Liver (tissue), 9 donors: ENCODE data around the gene STRIT1. TPM values are rescaled to one million over a fixed set of nuclear protein-coding genes. Genes with fewer than 3 reads are reported as not detected.

Experiments
- DNase-seq: peaks from one replicate; pipeline ENCODE4 v3.0.0-alpha.2; 2017; ENCODE audit warnings: low spot score
- H3K27ac ChIP-seq, 2 donors: one replicate each; pipeline ENCODE4 v1.7.0; 2013; ENCODE audit warnings: inconsistent platforms in 2 of 2, low read length in 2 of 2, control low read depth in 1 of 2, low read depth in 1 of 2, mild to moderate bottlenecking in 1 of 2
- H3K27me3 ChIP-seq, 4 donors: one replicate each; pipeline versions ENCODE4 v1.6.1 to v1.7.0; 2013; ENCODE audit warnings: low read length in 3 of 4, inconsistent platforms in 1 of 4, mild to moderate bottlenecking in 1 of 4, moderate library complexity in 1 of 4; ENCODE audit not compliant: control insufficient read depth in 4 of 4, insufficient read depth in 4 of 4
- H3K36me3 ChIP-seq, 4 donors: one replicate each; pipeline versions ENCODE4 v1.6.1 to v1.7.0; 2013; ENCODE audit warnings: low read length in 3 of 4, mild to moderate bottlenecking in 3 of 4, low read depth in 1 of 4, moderate library complexity in 1 of 4; ENCODE audit not compliant: control insufficient read depth in 4 of 4, insufficient read depth in 3 of 4
- H3K4me1 ChIP-seq, 4 donors: one replicate each; pipeline versions ENCODE4 v1.6.1 to v1.7.0; 2013; ENCODE audit warnings: low read length in 3 of 4, mild to moderate bottlenecking in 3 of 4, moderate library complexity in 1 of 4; ENCODE audit not compliant: control insufficient read depth in 4 of 4, insufficient read depth in 4 of 4
- H3K4me3 ChIP-seq, 3 donors: one replicate each; pipeline versions ENCODE4 v1.6.1 to v1.7.0; 2013; ENCODE audit warnings: low read length in 3 of 3, control low read depth in 1 of 3, low read depth in 1 of 3, mild to moderate bottlenecking in 1 of 3
- H3K9ac ChIP-seq, 2 donors: one replicate each; pipeline ENCODE4 v1.7.0; 2013; ENCODE audit warnings: low read length in 2 of 2, mild to moderate bottlenecking in 2 of 2, moderate library complexity in 2 of 2, control low read depth in 1 of 2, low read depth in 1 of 2
- H3K9me3 ChIP-seq, 4 donors: one replicate each; pipeline versions ENCODE4 v1.6.1 to v1.7.0; 2013; ENCODE audit warnings: low read length in 3 of 4; ENCODE audit not compliant: control insufficient read depth in 4 of 4
- FOXA1 ChIP-seq: IDR thresholded peaks from 2 replicates; pipeline ENCODE4 v1.6.1; 2016; ENCODE audit warnings: antibody characterized with exemption
- FOXA2 ChIP-seq: IDR thresholded peaks from 2 replicates; pipeline ENCODE4 v1.6.1; 2016; ENCODE audit warnings: antibody characterized with exemption
- GABPA ChIP-seq, 2 donors: IDR thresholded peaks in 1 of 2; conservative IDR thresholded peaks in 1 of 2; 2 replicates each; pipeline ENCODE4 v1.6.1; 2016; ENCODE audit warnings: antibody characterized with exemption in 2 of 2, mild to moderate bottlenecking in 1 of 2, moderate library complexity in 1 of 2
- HNF4A ChIP-seq, 2 donors: conservative IDR thresholded peaks; 2 replicates each; pipeline ENCODE4 v1.6.1; 2016; ENCODE audit warnings: antibody characterized with exemption in 2 of 2, mild to moderate bottlenecking in 2 of 2
- HNF4G ChIP-seq: IDR thresholded peaks from 2 replicates; pipeline ENCODE4 v1.6.1; 2016; ENCODE audit warnings: antibody characterized with exemption
- JUND ChIP-seq, 2 donors: IDR thresholded peaks; 2 replicates each; pipeline ENCODE4 v1.6.1; 2016; ENCODE audit warnings: antibody characterized with exemption in 2 of 2
- RAD21 ChIP-seq, 2 donors: IDR thresholded peaks; 2 replicates each; pipeline ENCODE4 v1.6.1; 2016; ENCODE audit warnings: antibody characterized with exemption in 2 of 2, mild to moderate bottlenecking in 2 of 2
- RXRA ChIP-seq, 2 donors: IDR thresholded peaks; 2 replicates each; pipeline ENCODE4 v1.6.1; 2017 to 2018; ENCODE audit warnings: antibody characterized with exemption in 2 of 2, mild to moderate bottlenecking in 1 of 2
- SP1 ChIP-seq: IDR thresholded peaks from 2 replicates; pipeline ENCODE4 v1.6.1; 2018; ENCODE audit warnings: antibody characterized with exemption, mild to moderate bottlenecking
- TAF1 ChIP-seq: conservative IDR thresholded peaks from 2 replicates; pipeline ENCODE4 v1.6.1; 2016; ENCODE audit warnings: antibody characterized with exemption, mild to moderate bottlenecking
- WGBS: extraction: QIAGEN DNeasy Blood & Tissue Kit; methylation state at CpG from one replicate; pipeline ENCODE4 v1.1.7; 2013; 5-methylcytosine and 5-hydroxymethylcytosine counted together
- polyA plus RNA-seq, 2 donors: library from polyadenylated mRNA; stranded (reverse) in 1 of 2; unstranded in 1 of 2; fragments of 200-250 nt in 1 of 2; fragments of >200 nt in 1 of 2; fragmentation: Nextera tagmentation in 1 of 2; extraction: Ambion mirVana in 1 of 2; gene quantifications; one replicate each; pipeline versions ENCODE4 v1.2.1 to v1.2.3, GENCODE V29; 2013 to 2015
- total RNA-seq, 2 donors: library from RNA; depleted of rRNA; stranded (reverse); fragments of >200 nt; gene quantifications; one replicate each; pipeline ENCODE4 v1.2.3, GENCODE V29; 2014
- TF ChIP-seq, protein P1 (sequence below): IDR thresholded peaks from 2 replicates; pipeline ENCODE4 v1.6.1; 2016; ENCODE audit warnings: antibody characterized with exemption
- TF ChIP-seq, protein P2 (sequence below): IDR thresholded peaks from 2 replicates; pipeline ENCODE4 v1.6.1; 2016; ENCODE audit warnings: antibody characterized with exemption
- TF ChIP-seq, protein P3 (sequence below): IDR thresholded peaks from 2 replicates; pipeline ENCODE4 v1.6.1; 2016; ENCODE audit warnings: antibody characterized with exemption, mild to moderate bottlenecking
- TF ChIP-seq, protein P4 (sequence below): IDR thresholded peaks from 2 replicates; pipeline ENCODE4 v1.6.1; 2016; ENCODE audit warnings: antibody characterized with exemption
- donor health status: healthy.
- donor health status: healthy.
- donor health status: healthy.
- donor health status: healthy.
- donor health status: healthy.

The STRIT1 gene
- total and polyA plus RNA-seq, 4 donors, result not detected

DNA sequence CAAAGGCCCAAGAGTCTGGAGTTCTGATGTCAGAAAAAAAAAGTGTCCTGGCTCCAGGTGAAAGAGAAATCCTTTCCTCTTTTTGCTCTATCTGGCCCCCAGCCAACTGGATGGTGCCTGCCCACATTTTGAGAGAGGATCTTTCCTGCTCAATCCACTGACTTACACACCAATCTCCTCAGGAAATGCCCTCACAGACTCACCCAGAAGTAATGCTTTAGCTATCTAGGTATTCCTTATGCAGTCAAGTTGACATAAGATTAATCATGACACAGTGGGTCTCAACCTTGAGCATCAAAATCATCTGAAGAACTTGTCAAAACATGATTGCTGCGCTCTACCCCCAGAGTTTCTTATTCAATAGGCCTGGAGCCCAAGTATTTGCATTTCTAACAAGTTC, 31.2 kb downstream of the STRIT1 start:
- TF ChIP-seq GABPA (IDR thresholded peaks at IDR 0.05 in 1 of 2, conservative IDR thresholded peaks at IDR 0.05 in 1 of 2), result no peak
- TF ChIP-seq RXRA (IDR thresholded peaks at IDR 0.05), result no peak
- TF ChIP-seq SP1, result no peak
- TF ChIP-seq HNF4A (conservative IDR thresholded peaks at IDR 0.05), result no peak
- TF ChIP-seq HNF4G, result no peak
- TF ChIP-seq, protein P1, sequence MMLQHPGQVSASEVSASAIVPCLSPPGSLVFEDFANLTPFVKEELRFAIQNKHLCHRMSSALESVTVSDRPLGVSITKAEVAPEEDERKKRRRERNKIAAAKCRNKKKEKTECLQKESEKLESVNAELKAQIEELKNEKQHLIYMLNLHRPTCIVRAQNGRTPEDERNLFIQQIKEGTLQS, result no peak
- TF ChIP-seq, protein P2, sequence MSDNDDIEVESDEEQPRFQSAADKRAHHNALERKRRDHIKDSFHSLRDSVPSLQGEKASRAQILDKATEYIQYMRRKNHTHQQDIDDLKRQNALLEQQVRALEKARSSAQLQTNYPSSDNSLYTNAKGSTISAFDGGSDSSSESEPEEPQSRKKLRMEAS, result no peak
- TF ChIP-seq JUND (IDR thresholded peaks at IDR 0.05), result no peak
- TF ChIP-seq, protein P3, sequence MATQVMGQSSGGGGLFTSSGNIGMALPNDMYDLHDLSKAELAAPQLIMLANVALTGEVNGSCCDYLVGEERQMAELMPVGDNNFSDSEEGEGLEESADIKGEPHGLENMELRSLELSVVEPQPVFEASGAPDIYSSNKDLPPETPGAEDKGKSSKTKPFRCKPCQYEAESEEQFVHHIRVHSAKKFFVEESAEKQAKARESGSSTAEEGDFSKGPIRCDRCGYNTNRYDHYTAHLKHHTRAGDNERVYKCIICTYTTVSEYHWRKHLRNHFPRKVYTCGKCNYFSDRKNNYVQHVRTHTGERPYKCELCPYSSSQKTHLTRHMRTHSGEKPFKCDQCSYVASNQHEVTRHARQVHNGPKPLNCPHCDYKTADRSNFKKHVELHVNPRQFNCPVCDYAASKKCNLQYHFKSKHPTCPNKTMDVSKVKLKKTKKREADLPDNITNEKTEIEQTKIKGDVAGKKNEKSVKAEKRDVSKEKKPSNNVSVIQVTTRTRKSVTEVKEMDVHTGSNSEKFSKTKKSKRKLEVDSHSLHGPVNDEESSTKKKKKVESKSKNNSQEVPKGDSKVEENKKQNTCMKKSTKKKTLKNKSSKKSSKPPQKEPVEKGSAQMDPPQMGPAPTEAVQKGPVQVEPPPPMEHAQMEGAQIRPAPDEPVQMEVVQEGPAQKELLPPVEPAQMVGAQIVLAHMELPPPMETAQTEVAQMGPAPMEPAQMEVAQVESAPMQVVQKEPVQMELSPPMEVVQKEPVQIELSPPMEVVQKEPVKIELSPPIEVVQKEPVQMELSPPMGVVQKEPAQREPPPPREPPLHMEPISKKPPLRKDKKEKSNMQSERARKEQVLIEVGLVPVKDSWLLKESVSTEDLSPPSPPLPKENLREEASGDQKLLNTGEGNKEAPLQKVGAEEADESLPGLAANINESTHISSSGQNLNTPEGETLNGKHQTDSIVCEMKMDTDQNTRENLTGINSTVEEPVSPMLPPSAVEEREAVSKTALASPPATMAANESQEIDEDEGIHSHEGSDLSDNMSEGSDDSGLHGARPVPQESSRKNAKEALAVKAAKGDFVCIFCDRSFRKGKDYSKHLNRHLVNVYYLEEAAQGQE, result no peak
- no peak for TF ChIP-seq TAF1
- TF ChIP-seq FOXA2, result no peak
- WGBS, result 88% methylated on average over 1 of the region's 1 CpG

DNA sequence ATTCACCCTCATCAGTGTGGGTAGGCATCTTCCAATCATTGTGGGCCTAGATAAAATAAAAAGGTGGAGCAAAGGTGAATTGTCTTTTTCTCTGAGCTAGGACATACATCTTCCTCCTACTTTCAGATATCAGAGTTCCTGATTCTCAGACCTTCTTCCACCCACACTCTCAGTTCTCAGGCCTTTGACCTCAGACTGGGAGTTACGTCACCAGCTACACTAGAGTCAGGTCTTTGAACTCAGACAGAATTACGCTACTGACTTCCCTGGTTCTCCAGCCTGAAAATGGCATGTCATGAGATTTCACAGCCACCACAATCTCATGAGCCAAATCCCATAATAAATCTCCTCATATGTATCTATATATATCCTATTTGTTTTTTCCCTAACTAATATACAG, 39.0 kb downstream of the STRIT1 start:
- no peaks in the 10 kb centered on the region for H3K36me3 ChIP-seq
- no peaks in the 10 kb centered on the region for H3K4me1 ChIP-seq
- TF ChIP-seq RXRA (IDR thresholded peaks at IDR 0.05) (peak in 1 of 2 donors; percentile 21), FOXA1 (no peak), RAD21 (IDR thresholded peaks at IDR 0.05) (no peak), GABPA (IDR thresholded peaks at IDR 0.05 in 1 of 2, conservative IDR thresholded peaks at IDR 0.05 in 1 of 2) (no peak)
- TF ChIP-seq, protein P1, result no peak
- TF ChIP-seq, protein P4, sequence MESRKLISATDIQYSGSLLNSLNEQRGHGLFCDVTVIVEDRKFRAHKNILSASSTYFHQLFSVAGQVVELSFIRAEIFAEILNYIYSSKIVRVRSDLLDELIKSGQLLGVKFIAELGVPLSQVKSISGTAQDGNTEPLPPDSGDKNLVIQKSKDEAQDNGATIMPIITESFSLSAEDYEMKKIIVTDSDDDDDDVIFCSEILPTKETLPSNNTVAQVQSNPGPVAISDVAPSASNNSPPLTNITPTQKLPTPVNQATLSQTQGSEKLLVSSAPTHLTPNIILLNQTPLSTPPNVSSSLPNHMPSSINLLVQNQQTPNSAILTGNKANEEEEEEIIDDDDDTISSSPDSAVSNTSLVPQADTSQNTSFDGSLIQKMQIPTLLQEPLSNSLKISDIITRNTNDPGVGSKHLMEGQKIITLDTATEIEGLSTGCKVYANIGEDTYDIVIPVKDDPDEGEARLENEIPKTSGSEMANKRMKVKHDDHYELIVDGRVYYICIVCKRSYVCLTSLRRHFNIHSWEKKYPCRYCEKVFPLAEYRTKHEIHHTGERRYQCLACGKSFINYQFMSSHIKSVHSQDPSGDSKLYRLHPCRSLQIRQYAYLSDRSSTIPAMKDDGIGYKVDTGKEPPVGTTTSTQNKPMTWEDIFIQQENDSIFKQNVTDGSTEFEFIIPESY, result no peak
- no peaks in the 10 kb centered on the region for H3K27me3 ChIP-seq
- H3K9ac ChIP-seq, result no peak overlapping the region
- WGBS, result 36% methylated on average over 2 of the region's 2 CpGs
- no peak overlapping the region for H3K27ac ChIP-seq
- no peak for DNase-seq
- H3K4me3 ChIP-seq, result no peak overlapping the region
- H3K9me3 ChIP-seq, result no peaks in the 10 kb centered on the region

More for the DNA sequence above, 31.2 kb downstream of the STRIT1 start:
- Histone ChIP-seq H3K27me3 (no peaks in the 10 kb centered on the region), H3K36me3 (no peaks in the 10 kb centered on the region), H3K4me3 (no peak overlapping the region), H3K9ac (no peak overlapping the region), H3K4me1 (no peaks in the 10 kb centered on the region), H3K9me3 (no peaks in the 10 kb centered on the region), H3K27ac (no peak overlapping the region)
- no peak for DNase-seq
